MG63 (cell line): Measurements from ENCODE around the gene NANOS3. TPM values are rescaled to one million over a fixed set of nuclear protein-coding genes. Genes with fewer than 3 reads are reported as not detected.

ENCODE experiments used
- DNase-seq: peaks from one replicate; pipeline ENCODE4 v3.0.0-alpha.2; 2020
- H3K27me3 ChIP-seq: fragments of 250-450 bp; sonication (Bioruptor Pico); 2 replicates; pipeline ENCODE4 v1.5.1; 2020; ENCODE audit warnings: mild to moderate bottlenecking, moderate library complexity
- H3K36me3 ChIP-seq: fragments of 250-450 bp; sonication (Bioruptor Pico); 2 replicates; pipeline ENCODE4 v1.5.1; 2020; ENCODE audit warnings: mild to moderate bottlenecking, moderate library complexity
- H3K4me3 ChIP-seq: fragments of 250-450 bp; sonication (Bioruptor Pico); 2 replicates; pipeline ENCODE4 v1.5.1; 2020; ENCODE audit warnings: mild to moderate bottlenecking, moderate library complexity
- H3K9me3 ChIP-seq: fragments of 250-450 bp; sonication (Bioruptor Pico); 2 replicates; pipeline ENCODE4 v1.5.1; 2020; ENCODE audit warnings: mild to moderate bottlenecking, moderate library complexity
- total RNA-seq: library from RNA; depleted of rRNA; stranded (reverse); fragments of >200 nt; shearing (Covaris generic); gene quantifications from 2 replicates; pipeline ENCODE4 v1.2.3, GENCODE V29; 2014; ENCODE audit warnings: low replicate concordance

Gene NANOS3
- total RNA-seq, 1 experiment from 2014 or later = not detected

DNA sequence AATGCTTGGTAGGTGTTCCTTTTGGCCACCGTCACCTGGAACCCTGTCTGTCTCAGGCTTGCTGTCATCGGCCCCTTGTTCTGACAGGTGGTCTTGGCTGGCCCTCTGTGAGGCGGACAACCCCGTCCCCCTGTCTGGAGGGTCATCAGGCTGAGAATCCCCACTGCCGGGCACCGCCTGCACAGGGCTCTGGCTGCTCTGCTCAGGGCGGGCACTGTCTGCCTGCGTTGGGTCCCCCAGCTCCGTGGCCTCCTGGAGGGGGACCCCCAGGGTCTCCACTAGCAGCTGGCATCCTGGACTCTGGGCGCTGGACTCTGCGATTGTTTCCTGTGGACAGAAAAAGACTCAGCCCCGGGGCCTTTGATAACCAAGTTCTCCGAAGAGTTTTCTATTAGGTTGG is 13.2 kb downstream of the NANOS3 start:
- no peaks in the 10 kb centered on the region for H3K27me3 ChIP-seq
- DNase-seq = no peak
- no peak overlapping the region for H3K4me3 ChIP-seq
- H3K36me3 ChIP-seq = no peaks in the 10 kb centered on the region
- no peaks in the 10 kb centered on the region for H3K9me3 ChIP-seq

DNA sequence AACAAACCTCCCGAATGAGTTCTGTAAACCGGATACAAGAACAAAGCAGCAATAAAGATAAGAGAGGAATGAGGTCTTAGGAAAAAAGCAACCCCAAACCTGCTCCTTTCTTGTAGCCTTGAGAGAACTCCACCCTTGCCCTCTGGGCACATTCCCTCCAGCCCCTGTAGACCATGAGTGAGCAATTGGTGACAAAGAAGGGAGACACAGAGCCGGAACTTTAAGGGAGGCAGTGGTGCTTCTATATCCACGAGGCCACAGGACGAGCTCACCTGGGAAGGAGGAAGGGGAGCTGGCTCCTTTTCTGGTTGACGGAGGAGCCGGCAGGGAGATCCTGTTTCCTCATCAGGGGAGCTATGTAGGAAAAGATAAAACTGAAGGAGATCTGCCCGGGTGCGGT is 15.9 kb downstream of the NANOS3 start:
- Histone ChIP-seq H3K4me3 (no peak overlapping the region), H3K36me3 (no peaks in the 10 kb centered on the region)
- no peak for DNase-seq

DNA sequence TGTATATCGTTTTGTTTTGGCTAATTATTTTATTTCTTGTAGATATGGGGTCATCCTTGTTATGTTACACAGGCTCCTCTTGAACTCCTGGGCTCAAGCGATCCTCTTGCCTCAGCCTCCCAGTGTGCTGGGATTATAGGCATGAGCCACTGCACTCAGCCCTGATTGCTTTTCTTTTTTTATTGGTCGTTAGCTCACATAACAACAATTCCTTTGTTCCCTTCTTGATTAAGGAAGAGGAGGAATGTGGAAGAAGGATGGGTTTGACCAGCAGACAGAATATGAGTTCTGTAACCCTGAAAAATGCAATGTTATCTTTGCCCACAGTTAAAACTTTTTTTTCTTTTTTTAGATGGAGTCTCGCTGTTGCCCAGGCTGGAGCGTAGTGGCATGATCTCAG is 17.6 kb downstream of the NANOS3 start:
- Histone ChIP-seq H3K36me3 (no peaks in the 10 kb centered on the region), H3K27me3 (no peaks in the 10 kb centered on the region), H3K9me3 (no peaks in the 10 kb centered on the region), H3K4me3 (no peak overlapping the region)
- DNase-seq = no peak

More for the DNA sequence above, 15.9 kb downstream of the NANOS3 start:
- no peaks in the 10 kb centered on the region for H3K9me3 ChIP-seq
- H3K27me3 ChIP-seq = no peaks in the 10 kb centered on the region

GRCh38 chr19:13896227-13896626 is 19.3 kb downstream of the NANOS3 start:
- no peak overlapping the region for H3K4me3 ChIP-seq
- no peaks in the 10 kb centered on the region for H3K36me3 ChIP-seq
- no peak for DNase-seq
- H3K27me3 ChIP-seq = no peaks in the 10 kb centered on the region
- H3K9me3 ChIP-seq = no peaks in the 10 kb centered on the region

DNA sequence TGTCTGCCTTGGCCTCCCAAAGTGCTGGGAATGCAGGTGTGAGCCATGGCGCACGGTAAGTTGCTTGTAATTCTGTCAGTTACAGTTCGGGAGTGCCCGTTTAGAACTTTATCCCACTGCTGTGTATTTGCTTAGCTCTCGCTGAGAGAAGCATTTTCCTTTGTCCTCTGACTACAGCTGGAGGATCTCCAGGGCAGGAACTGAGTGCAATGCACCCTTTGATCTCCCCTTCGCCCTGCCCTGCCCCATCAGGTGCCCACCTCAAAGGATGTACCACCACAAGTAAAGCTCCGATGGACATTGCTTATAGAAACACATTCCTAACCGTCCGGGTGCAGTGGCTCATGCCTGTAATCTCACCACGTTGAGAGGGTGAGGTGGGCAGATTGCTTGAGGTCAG is 22.5 kb downstream of the NANOS3 start:
- H3K36me3 ChIP-seq = no peaks in the 10 kb centered on the region
- H3K4me3 ChIP-seq = no peak overlapping the region
- DNase-seq = no peak
- no peaks in the 10 kb centered on the region for H3K27me3 ChIP-seq
- no peaks in the 10 kb centered on the region for H3K9me3 ChIP-seq

GRCh38 chr19:13899912-13900584 is 23.1 kb downstream of the NANOS3 start:
- H3K36me3 ChIP-seq = no peaks in the 10 kb centered on the region
- no peaks in the 10 kb centered on the region for H3K9me3 ChIP-seq
- H3K27me3 ChIP-seq = no peaks in the 10 kb centered on the region
- H3K4me3 ChIP-seq = no peak overlapping the region
- DNase-seq = no peak

DNA sequence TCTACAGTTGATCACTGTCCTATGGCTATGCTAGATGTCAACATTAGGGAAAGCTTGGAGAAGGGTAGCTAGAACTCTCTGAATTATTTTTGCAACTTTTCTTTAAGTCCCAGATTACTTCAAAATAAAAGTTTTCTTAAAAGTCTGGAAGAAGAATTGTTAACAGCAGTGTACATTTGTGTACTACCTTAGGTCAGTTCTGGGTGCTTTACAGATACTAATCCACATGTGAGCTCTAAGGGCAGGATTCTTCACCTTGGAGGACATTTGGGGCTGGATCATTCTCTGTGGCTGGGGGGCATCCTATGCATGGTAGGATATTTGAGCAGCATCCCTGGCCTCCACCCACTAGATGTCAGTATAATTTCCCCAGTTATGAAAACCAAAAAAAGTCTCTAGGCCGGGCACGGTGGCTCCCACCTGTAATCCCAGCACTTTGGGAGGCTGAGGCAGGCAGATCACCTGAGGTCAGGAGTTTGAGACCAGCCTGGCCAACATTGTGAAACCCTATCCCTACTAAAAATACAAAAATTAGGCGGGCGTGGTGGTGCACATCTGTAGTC is 26.1 kb downstream of the NANOS3 start:
- H3K9me3 ChIP-seq = no peaks in the 10 kb centered on the region
- no peak overlapping the region for H3K4me3 ChIP-seq
- H3K27me3 ChIP-seq = no peaks in the 10 kb centered on the region
- H3K36me3 ChIP-seq = no peaks in the 10 kb centered on the region
- DNase-seq = no peak

DNA sequence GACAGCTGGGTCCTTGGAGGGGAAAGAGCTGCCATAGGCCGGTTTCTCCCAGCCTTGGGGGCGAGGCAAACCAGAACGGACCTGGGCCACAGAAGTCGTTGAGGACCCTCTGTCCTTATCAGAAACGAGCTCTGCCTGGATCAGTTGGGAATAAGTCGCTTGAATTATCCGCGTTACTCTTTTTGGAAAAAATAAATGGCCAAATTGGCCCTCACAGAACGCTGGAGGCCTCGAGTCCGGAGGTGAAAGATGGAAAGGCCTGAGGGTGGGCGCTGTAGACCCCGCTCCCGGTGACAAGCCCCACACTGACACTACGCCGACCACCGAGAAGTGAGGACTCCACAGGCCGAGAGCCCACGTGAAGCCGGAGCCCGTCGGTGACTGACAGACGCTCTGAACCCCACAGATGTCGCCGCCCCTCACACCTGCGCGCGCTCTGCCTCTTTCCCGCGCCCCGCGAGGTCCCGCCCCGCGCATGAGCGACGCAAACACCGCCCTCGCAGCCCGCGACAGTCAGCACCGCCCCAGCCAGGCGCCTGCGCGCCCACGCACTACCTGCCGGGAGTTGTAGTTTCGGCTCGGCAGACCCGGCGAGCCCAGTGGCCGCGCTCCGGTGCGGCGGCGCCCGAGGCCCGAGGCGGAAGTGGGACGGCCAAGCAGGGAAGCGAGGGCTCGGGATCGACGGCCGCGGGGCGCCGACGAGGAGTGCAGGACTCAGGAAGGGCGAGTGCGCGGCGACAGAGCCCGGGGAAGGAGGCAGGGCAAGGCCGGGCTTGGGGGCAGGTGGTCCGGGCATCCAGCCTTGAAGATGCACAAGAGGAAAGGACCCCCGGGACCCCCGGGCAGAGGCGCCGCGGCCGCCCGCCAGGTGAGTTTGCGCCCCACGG is 28.9 kb downstream of the NANOS3 start, which contains the start of the genes BRME1 and CC2D1A:
BRME1 (minus strand) TSS at position 484 of the 887 bp plus-strand sequence. CDS start 1,225 bp downstream, outside the sequence.
CC2D1A (plus strand) TSS at position 568 of the 887 bp plus-strand sequence; CDS start at position 809, 241 bp downstream.
- Histone ChIP-seq H3K4me3 (peak within 1 kb of the TSS; percentile 65), H3K27me3 (no peaks in the 10 kb centered on the region), H3K9me3 (no peaks in the 10 kb centered on the region), H3K36me3 (peaks cover 5% of the 10 kb centered on the region)
- peak; percentile 94 for DNase-seq

GRCh38 chr19:13906521-13906904 is 29.6 kb downstream of the NANOS3 start:
- H3K9me3 ChIP-seq = no peaks in the 10 kb centered on the region
- no peak for DNase-seq
- no peaks in the 10 kb centered on the region for H3K27me3 ChIP-seq
- H3K36me3 ChIP-seq = peaks cover 9% of the 10 kb centered on the region
- H3K4me3 ChIP-seq = peak overlapping the region; percentile 65

DNA sequence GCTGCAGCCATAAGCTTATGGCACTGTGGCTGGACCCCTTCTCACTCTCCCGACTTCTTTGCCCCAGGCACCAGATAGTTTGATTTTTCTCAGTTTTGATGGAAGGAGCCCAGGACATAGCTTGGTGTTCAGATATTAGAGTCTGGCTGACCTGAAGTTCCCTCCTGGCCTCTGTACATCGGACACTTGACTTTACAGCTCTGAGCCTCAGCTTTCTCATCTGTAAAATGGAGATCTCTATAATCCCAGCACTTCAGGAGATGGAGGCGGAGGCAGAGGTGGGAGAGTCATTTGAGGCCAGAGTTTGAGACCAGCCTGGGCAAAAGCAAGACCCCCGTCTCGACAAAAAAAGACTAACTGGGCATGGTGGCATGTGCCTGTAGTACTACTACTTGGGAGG is 30.0 kb downstream of the NANOS3 start:
- no peak for DNase-seq
- Histone ChIP-seq H3K36me3 (peaks cover 11% of the 10 kb centered on the region), H3K9me3 (no peaks in the 10 kb centered on the region), H3K27me3 (no peaks in the 10 kb centered on the region), H3K4me3 (peak overlapping the region; percentile 65)

DNA sequence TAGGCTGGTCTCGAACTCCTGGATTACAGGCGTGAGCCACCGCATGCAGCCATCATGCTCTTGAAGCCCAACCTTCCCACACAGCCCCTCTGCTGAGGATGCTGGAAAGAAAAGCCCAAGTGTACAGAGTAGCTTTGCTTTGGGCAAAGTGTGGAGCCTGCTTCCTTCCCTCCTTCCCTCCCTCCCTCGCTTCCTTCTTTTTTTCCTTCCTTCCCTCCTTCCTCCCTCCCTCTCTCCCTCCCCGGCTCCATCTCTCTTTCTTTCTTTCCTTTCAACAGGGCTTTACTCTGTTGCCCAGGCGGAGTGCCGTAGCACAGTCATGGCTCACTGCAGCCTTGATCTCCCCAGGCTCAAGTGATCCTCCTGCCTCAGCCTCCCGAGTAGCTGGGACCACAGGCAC is 31.7 kb downstream of the NANOS3 start:
- no peak for DNase-seq
- Histone ChIP-seq H3K27me3 (no peaks in the 10 kb centered on the region), H3K36me3 (peaks cover 21% of the 10 kb centered on the region), H3K9me3 (no peaks in the 10 kb centered on the region), H3K4me3 (no peak overlapping the region)

DNA sequence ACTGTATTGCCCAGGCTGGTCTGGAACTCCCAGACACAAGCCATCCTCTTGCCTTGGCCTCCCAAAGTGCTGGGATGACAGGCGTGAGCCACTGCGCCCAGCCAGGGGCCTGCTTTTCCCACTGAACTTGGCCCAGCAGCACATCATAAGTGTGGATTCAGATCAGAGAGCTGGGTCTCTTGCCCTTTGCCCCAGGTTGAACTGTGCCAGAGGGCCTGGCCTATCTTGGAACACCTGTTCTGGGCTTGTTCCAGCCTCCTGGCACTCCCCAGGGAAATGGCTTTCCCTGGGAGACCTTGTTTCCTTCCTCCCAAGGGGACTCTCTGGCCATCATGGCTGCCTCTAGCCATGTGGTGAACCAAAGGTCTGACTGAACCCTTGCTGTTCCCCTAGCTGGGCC is 32.5 kb downstream of the NANOS3 start:
- H3K4me3 ChIP-seq = no peak overlapping the region
- peaks cover 21% of the 10 kb centered on the region for H3K36me3 ChIP-seq
- no peaks in the 10 kb centered on the region for H3K27me3 ChIP-seq
- no peak for DNase-seq
- H3K9me3 ChIP-seq = no peaks in the 10 kb centered on the region

GRCh38 chr19:13913352-13913751 is 36.4 kb downstream of the NANOS3 start:
- Histone ChIP-seq H3K9me3 (no peaks in the 10 kb centered on the region), H3K36me3 (peaks cover 34% of the 10 kb centered on the region), H3K27me3 (no peaks in the 10 kb centered on the region), H3K4me3 (no peak overlapping the region)
- DNase-seq = no peak

DNA sequence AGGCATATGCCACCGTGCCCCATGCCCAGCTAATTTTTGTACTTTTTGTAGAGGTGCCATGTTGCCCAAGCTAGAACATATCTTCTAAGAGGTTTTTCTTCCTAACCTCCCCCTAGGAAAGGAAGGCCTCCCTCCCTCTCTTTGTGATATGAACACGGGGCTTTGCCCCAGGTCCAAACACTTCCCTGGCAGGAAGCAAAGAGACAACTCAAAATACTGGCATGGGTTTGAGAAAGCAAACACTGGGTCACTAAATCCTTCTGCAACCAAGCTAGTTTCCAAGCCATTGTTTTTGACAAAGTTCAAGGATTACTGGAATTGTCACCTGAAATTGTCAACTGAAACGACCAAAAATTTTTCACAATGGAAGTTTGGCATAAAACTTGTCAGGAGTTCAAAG is 37.8 kb downstream of the NANOS3 start:
- DNase-seq = no peak
- Histone ChIP-seq H3K36me3 (peaks cover 45% of the 10 kb centered on the region), H3K27me3 (no peaks in the 10 kb centered on the region), H3K9me3 (no peaks in the 10 kb centered on the region), H3K4me3 (no peak overlapping the region)

GRCh38 chr19:13917888-13918406 is 41.0 kb downstream of the NANOS3 start:
- Histone ChIP-seq H3K9me3 (no peaks in the 10 kb centered on the region; the same call in 1 of the 2 replicates), H3K27me3 (no peaks in the 10 kb centered on the region), H3K36me3 (peaks cover 58% of the 10 kb centered on the region), H3K4me3 (no peak overlapping the region)
- no peak for DNase-seq

DNA sequence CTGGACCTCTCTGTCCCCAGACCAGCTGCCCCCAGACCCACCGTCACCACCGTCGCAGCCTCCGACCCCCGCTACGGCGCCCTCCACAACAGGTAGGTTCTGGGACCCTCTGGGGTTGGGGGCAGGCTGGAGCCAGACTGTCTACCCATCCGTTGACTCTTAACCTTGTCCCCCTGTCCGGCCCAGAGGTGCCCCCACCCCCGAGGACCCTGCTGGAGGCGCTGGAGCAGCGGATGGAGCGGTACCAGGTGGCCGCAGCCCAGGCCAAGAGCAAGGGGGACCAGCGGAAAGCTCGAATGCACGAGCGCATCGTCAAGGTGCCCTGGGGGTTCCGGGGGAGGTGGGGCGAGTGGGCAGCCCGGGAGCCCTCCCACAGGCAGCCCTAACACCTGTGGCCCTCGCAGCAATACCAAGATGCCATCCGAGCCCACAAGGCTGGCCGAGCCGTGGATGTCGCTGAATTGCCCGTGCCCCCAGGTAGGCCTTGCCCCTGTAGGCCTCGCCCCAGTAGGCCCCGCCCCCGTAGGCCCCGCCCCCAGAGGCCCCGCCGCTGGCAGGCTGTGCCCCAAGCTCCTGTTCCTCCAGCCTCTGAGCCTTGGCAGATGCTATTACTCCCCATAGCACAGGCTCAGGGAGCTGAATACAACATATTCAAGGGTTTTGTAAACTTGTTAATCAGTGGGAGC is 41.9 kb downstream of the NANOS3 start:
- Histone ChIP-seq H3K9me3 (no peaks in the 10 kb centered on the region; the same call in 1 of the 2 replicates), H3K36me3 (peaks cover 54% of the 10 kb centered on the region), H3K27me3 (no peaks in the 10 kb centered on the region), H3K4me3 (no peak overlapping the region)
- DNase-seq = no peak
